ENCODE measurements around the gene GPM6B.

- TF ChIP-seq TAF1 (IDR thresholded peaks at IDR 0.05; ENCODE audit: low read depth) (no peak), CEBPB (IDR thresholded peaks at IDR 0.05) (no peak), RAD21 (IDR thresholded peaks at IDR 0.05; ENCODE audit: low read depth) (no peak), CREB1 (IDR thresholded peaks at IDR 0.05; ENCODE audit: low read depth) (no peak), REST (IDR thresholded peaks at IDR 0.05; ENCODE audit: low read depth) (no peak), FOXM1 (IDR thresholded peaks at IDR 0.05; ENCODE audit: borderline replicate concordance, low read depth) (no peak)
Measured at GRCh38 chrX:13741695-13742094, 75.2 kb downstream of the GPM6B start.

Measured in Ishikawa (cell line).